NK-92 treated with Interleukin-12 subunit alpha and Interleukin-12 subunit beta, amount 100 ng/mL, for 24 hours (cell line): ENCODE data around the gene ARFGAP1.
"Not testable (repeated sequence)": the region's sequence is repeated elsewhere in the genome, so short reads cannot be mapped to it uniquely, and the experiment has no call there.

ENCODE experiments used
- DNase-seq: peaks from one replicate; lab custom pipeline; 2025; lab: John Stamatoyannopoulos, UW

The ARFGAP1 gene

GRCh38 chr20:63334356-63334755 lies 61.7 kb downstream of the ARFGAP1 start:
- no peak for DNase-seq

GRCh38 chr20:63335060-63335459 lies 62.4 kb downstream of the ARFGAP1 start:
- DNase-seq: not testable (repeated sequence)

GRCh38 chr20:63335711-63336110 lies 63.1 kb downstream of the ARFGAP1 start:
- no peak for DNase-seq

GRCh38 chr20:63336232-63336752 lies 63.7 kb downstream of the ARFGAP1 start:
- DNase-seq: no peak

GRCh38 chr20:63337786-63338420 lies 65.3 kb downstream of the ARFGAP1 start:
- no peak for DNase-seq
